ENCODE measurements around the gene RAB40B.
A peak's percentile ranks its signal among the peaks of the same experiment; 100 is the strongest.
"Not testable (repeated sequence)": the region's sequence is repeated elsewhere in the genome, so short reads cannot be mapped to it uniquely, and the experiment has no call there.

Gene RAB40B, protein sequence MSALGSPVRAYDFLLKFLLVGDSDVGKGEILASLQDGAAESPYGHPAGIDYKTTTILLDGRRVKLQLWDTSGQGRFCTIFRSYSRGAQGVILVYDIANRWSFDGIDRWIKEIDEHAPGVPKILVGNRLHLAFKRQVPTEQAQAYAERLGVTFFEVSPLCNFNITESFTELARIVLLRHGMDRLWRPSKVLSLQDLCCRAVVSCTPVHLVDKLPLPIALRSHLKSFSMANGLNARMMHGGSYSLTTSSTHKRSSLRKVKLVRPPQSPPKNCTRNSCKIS

DNA sequence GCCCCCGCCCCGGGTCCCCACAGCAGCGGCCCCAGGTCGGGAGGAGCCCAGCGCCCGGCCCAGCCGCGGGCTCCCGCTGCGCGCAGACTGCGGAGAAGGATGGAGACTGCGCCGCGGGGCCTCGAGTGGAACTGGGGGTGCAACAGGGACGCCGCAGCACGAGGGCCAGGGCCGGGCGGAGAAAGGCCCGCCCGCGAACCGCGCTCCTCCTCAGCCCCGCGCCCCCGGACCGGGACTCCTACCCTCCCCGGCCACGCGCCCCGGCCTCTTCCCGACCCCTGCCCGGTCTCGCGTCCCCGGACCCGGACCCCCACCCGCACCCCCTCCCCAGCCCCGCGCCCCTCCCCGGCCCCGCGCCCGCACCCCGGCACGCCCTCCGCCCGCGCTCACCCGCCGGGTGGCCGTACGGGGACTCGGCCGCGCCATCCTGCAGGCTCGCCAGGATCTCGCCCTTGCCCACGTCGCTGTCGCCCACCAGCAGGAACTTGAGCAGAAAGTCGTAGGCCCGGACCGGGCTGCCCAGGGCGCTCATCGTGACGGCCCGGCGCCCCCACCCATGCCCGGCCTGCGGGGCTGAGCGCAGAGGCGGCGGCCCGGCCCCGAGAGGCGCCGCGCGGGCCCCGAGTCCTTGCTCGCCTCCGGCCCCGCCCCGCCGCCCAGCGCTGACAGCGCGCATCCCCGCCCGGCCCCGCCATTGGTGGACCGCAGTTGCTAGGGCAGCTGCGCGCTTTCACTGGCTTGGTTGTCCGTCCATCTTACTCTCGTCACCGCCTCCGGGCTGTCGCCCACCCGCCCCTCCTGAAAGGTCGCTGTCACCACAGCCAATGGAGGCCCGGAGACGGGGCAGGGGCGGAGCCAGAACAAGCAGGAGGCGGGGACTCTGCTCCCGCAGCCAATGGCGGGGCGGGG lies at the start of gene RAB40B:
TSS of gene RAB40B (minus strand) at position 634 of the 909 bp plus-strand sequence. CDS start at position 532, 102 bp downstream.
- DNase-seq (ENCODE audit: low read depth) = peak; percentile 97

DNA sequence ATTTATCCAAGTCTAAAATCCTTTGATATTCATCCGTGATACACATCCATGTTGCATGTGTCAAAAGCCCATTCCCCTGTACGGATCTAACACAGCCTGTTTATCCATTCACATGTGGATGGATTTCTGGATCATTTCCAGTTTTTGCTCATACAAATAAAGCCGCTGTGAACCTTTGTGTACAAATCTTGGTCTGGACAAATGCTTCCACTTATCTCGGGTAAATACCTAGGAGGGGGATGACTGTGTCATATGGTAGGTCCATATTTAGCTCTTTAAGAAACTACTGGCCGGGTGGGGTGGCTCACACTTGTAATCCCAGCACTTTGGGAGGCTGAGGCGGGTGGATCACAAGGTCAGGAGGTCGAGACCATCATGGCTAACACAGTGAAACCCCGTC lies 47.0 kb upstream of the RAB40B start:
- DNase-seq (ENCODE audit: low read depth) = no peak

DNA sequence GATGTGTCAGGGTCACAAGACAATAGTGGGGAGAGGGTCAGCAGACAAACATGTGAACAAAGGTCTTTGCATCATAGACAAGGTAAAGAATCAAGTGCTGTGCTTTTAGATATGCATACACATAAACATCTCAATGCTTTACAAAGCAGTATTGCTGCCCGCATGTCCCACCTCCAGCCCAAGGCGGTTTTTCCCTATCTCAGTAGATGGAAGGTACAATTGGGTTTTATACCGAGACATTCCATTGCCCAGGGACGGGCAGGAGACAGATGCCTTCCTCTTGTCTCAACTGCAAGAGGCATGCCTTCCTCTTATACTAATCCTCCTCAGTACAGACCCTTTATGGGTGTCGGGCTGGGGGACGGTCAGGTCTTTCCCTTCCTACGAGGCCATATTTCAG lies 46.2 kb upstream of the RAB40B start:
- not testable (repeated sequence) for DNase-seq (ENCODE audit: low read depth)

DNA sequence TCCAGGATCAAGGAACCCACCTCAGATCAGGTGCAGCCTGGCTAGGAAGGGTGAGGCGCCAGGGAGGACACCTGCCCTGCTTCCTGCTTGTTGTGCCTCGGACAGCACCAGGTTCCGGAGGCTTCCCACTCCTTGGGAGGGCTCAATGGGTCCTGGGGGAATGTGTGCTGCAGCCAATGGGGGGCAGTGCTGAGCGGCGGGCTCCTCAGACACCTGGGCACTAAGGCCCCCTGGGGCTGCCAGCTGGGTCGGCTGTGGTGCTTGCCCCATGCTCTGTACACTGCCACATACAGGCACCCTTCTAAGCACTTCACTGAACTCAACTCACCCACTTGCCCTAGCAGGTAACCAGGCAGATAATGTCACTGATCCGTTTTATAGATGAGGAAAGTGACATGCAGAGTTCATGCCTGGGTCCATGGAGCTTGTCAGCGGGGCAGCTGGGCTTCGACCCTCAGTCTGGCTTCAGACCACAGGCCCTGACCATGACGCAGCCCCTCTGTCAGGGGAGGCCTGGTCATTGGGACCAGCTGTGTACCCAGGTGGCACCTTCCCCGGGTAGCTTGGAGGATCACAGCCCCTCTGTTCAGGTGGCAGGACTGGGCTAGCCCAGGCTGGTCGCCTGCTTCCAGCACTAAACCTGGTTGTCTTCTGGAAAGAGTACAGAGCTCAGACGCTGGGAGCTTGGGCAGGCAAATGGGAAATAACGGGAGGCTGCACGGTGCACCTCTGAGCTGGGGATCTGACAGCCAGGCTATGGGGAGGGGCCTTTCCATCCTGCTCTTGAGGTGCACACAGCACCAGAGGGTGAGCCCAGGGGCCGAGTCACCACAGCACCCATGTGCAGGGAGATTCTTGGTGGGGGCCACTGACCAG lies 45.1 kb upstream of the RAB40B start:
- no peak for DNase-seq (ENCODE audit: low read depth)

DNA sequence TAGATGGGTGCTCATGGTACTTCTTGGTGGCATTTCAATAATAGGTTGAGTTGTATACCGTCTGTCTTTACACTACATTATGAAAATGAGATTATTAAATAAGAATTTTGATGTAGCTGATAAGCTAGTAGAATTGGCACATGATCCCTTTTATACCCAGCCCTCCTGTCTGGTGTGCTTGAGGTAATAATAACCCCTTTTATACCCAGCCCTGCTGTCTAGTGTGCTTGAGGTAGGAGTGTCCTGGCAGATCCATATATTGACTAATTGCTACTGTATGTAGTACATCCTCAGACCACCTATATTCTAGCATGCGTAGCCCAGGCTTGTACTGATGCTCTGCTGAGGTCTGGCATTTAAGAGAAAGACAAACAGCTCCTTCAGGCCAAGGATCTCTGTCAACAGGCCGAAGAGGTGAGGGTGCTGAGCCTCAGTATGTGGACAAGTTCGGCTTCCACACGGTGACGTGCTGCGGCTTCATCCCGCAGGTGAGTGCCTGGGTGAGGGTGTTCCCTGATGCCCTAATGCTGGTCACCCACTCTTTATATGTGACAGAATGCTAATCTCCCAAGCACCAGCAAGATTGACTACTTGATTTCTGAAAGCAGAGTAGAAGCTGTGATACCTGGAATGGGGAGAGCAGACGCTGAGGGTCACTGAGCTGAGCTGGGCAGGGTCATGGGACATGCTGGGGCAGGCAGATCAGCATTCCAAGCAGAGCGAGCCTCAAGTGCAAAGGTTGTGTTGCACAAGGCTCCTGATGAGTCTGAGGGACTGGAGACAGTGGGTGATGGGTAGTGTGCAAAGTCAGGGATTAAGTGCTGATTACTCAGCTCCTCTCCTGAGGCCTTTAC lies 42.6 kb upstream of the RAB40B start:
- DNase-seq (ENCODE audit: low read depth) = no peak

DNA sequence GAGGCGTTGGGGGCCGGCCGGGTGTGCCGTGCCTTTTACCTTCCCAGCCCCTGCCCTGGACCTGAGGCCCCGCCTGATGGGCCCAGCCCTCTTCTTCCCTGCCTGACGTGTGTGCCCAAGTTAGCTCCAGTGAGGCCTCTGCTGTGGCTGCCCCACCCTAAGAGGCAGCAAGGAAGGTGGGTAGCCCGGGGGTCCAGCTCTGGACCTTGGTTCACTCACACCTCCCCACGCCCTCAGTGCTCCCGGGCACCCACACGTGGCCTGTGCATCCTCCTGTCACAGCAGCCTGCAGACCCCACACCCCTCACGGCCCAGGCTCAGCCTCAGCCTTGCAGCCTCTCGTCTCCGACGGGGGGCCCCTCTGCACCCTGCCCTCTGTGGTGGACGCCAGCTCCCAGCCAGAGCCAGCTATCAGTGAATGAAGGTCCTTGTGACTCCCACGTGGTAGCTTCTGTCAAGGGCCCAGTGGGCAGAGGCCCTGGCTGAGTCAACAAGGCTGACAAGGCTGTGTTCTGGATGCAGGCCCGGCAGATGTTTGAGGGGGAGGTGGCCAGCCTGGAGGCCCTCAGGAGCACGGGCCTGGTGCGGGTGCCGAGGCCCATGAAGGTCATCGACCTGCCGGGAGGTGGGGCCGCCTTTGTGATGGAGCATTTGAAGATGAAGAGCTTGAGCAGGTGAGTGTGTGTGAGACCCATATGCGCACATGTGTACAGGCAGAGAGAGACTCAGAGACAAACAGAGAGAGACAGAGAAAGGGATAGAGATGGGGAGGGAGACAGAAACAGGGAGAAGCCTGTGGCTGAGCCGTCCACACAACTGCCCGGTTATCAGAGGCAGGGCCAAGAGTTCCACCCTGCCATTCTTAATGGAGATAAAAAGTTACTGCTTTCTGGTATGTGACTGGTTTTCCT lies 39.7 kb upstream of the RAB40B start:
- DNase-seq (ENCODE audit: low read depth) = no peak

DNA sequence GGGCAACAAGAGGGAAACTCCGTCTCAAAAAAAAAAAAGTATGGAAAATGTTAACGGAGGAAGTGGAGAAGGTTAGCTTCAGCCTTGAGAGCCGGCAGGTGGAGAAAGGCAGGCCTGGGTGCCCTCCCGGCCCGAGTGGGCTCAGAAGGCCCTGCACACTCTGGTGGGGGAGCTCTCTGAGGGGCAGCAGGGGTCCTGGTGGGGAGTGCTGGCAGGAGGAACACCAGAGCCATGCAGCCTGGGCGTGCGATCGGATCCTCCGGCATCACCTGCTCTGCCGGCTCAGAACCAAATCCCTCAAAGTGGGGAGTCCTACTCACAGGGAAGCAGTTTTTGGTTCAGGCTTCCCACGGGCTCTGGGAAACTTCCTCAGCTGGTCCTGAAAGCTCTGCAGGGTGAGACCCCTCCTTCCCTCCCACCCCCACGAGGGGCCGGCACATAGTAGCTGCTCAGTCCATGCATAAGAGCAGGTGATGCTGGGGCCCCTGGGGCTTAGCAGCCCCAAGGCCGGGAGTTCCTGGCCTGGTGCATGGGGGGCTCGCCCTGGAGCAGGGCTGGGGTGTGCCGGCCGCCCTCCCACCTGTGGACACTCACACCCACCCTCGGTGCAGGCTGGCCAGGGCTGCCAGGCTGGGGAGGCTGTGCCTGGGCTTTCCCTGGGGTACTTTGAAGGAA lies 38.1 kb upstream of the RAB40B start:
- DNase-seq (ENCODE audit: low read depth) = no peak

DNA sequence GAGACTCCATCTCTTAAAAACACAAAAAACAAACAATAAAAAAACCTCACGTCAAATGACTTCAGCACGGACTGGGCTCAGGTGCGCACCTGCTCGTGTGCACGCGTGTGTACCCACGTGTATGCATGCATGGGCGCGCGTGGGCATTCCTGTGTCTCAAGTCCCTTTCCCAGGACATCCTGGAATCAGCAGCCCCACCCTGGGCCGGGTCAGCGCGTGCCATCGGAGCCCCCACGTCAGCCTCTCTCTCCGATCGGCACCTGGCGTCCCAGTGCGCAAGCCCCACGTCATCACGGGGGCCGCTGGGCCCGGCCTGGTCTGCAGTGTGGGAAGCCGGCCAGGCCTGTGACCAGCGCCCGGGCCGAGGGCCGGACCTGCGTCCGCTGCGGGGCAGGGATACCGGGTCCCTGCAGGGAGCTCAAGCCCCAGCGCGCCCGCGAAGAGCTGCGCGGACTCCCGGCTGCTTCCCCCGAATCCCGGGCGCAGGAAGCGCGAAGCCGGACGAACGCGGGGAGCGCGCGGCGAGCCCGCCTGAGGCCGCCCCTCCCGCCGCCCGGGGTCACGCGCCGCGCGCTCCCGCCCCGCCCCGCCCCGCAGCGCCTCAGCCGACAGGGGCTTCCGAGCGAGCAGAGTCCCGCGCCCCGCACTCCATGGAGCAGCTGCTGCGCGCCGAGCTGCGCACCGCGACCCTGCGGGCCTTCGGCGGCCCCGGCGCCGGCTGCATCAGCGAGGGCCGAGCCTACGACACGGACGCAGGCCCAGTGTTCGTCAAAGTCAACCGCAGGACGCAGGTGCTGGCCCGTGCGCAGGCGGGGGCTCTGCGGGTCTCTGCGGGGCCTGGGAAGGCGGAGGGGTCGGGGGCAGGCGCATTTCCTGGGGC lies 36.7 kb upstream of the RAB40B start, which contains the start of gene FN3K:
TSS of gene FN3K (plus strand) at position 629 of the 880 bp plus-strand sequence. CDS start at position 651, 22 bp downstream.
- DNase-seq (ENCODE audit: low read depth) = no peak

DNA sequence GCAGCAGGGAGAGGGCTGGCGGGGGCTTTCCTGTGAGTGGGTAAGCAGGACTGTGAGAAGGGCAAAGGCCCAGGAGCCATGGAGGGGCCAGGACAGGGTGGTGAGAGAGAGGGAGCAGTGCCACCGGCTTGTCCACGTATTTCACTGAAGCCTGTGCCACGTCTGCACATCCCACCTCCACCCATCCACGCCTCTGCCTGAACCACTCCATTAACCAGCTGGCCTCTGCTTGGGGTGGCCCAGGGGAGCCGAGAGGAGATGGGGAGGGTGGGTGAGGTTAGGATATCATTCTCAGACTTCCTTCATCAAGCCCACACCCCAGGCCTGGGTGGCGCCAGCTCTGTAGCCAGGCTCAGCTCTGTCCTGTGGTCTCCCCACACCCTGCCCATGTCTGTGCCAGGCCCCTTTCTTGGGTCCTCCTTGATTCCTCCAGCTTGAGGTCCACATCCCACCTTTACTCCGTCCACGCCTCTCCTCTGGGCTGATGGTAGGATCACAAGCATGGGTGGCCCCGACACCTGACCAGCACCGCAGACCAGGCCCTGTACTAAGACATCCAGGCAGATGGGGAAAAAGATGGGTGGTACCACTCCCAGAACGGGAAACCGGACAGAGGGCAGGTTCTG lies 33.7 kb upstream of the RAB40B start:
- DNase-seq (ENCODE audit: low read depth) = no peak

DNA sequence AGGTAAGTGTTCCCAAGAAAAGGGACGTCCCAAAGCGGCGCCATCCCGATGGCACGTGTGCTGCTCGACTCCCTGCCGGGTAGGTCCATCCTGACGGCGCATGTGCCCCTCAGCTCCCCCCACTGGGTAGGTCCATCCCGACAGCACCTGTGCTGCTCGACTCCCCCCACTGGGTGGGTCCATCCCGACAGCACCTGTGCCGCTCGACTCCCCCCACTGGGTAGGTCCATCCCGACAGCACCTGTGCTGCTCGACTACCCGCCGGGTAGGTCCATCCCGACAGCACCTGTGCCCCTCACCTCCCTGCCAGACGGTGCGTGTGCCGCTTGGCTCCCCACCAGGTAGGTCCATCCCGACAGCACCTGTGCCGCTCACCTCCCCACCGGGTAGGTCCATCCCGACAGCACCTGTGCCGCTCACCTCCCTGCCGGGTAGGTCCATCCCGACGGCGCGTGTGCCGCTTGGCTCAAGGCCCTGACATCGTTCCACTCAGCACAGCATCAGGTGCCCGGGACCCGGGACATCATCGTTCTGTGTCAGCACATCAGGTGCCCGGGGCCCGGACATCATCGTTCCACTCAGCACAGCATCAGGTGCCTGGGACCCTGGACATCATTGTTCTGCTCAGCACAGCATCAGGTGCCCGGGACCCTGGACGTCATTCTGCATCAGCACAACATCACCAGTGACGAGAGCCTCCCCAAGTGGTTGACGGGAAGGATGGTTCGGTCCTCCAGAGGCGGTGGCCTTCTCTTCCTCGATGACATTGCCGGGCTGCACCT lies 31.2 kb upstream of the RAB40B start:
- DNase-seq (ENCODE audit: low read depth) = no peak

DNA sequence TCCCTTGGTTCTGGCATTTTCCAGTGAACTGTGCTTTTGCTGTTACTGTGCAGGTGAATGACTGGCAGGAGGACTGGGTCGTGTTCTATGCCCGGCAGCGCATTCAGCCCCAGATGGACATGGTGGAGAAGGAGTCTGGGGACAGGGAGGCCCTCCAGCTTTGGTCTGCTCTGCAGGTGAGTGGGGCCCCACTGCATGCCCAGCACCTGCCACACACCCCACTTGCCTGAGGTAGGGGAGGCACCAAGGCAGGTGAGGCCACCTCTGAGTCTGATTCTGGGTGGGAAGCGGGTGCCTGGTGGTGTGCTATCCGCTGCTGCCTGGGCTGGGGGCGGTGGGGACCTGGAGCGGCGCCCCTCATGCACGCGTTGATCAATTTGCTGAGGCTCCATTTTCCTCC lies 27.9 kb upstream of the RAB40B start:
- no peak for DNase-seq (ENCODE audit: low read depth)

DNA sequence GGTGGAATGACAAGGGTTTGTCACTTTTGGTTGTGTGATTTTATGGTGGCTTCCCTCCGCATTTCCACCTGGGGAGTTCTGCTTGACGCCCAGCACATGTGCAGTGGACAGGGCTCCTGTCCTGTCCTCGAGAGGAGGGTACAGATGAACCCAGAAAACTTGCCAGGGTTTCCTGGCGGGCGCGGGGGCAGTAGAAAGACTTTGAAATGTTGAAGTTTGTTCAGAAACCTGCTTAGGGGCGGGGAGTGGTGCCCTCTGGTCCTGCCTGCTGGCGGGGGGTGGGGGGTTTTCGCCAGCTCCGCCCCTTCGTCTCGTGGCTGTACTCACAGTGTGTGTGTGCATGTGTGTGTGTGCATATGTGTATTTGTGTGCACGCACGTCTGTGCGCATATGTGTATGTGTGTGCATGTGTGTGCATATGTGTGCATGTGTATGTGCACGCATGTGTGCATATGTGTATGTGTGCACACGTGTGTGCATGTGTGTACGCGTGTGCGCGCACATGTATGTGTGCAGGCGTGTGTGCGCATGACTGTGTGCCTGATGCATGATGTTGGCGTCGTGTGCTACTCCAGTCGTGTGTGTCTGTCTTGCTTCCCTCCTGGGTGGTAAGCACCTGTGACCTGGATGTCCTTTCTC lies 24.8 kb upstream of the RAB40B start:
- no peak for DNase-seq (ENCODE audit: low read depth)

DNA sequence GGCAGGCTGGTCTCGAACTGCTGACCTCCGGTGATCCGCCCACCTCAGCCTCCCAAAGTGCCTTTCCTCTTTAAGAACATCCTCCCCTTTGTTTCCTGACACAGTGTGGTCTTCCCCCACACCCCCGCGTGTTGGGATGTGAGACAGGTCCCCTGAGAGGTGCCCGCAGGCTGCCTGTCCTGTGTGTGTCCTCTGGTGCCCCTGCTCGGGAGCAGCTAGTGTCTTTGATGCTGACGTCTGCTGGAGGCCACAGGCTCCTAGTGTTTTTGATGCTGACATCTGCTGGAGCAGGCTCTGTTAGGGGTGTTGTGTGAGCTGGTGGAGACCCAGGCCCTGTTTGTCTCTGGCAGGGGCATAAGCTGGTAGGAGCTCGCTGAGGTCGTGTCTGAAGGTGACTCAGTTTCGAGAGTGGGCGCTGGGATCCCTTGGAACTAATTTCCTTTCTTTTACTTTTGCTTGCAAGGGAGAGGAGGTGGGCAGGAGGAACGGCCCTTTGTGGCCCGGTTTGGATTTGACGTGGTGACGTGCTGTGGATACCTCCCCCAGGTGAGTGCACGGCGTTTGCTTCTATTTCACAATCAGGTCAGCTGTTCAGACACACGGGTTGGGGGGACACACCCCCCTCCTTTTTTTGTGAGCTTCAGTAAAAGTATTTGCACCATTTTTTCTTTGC lies 24.0 kb upstream of the RAB40B start:
- no peak for DNase-seq (ENCODE audit: low read depth)

DNA sequence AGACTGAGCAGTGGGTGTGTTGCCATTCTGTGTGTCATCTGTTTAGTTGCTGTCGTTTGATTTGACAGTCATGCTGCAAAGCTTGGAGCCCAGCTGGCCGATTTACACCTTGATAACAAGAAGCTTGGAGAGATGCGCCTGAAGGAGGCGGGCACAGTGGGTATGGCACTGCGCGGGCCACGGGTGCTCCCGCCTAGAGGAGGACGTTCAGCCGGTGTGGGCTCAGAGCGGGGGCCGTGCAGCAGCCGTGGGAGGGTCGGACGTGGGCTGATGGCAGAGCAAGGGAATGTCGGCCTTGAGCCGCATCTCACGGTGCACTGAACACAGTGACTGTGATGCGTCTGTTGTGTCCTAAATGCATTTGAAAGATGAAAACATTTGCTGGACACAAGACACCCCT lies 21.7 kb upstream of the RAB40B start:
- DNase-seq (ENCODE audit: low read depth) = no peak

DNA sequence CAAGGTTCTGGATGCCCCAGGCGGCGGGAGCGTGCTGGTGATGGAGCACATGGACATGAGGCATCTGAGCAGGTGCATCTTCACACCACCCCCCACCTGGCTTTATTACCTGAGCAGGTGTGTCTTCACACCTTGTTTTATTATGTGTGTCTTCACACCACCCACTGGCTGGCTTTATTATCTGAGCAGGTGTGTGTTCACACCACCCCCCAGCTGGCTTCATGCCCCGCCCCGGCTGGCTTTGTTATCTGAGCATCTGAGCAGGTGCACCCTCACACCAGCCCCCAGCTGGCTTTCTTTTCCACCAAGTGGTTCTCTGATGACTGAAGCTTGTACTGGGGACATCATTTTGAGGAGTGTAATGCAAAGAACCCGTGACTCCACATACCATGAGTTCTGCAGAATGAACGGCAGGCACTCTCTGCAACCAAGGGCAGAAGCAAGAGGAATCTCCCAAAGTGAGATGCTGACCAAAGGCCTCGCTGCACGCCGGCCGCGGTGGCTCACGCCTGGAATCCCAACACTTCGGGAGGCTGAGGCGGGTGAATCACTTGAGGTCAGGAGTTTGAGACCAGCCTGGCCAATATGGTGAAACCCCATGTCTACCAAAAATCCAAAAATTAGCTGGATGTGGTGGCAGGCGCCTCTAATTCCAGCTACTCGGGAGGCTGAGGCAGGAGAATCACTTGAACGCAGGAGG lies 20.6 kb upstream of the RAB40B start:
- DNase-seq (ENCODE audit: low read depth) = no peak

All from stimulated activated CD8-positive, alpha-beta memory T cell treated with anti-CD3 and anti-CD28 coated beads, Interleukin-12 subunit alpha, Interleukin-12 subunit beta, amount 100 ng/mL, for 1 hour (primary cell).